Activated CD8-positive, alpha-beta T cell treated with anti-CD3 and anti-CD28 coated beads for 36 hours (primary cell): ENCODE data around the gene SGCG. TPM values are rescaled to one million over a fixed set of nuclear protein-coding genes. Genes with fewer than 3 reads are reported as not detected.

Experiments
- ATAC-seq: fragments of 200-7000 bp; cut with Tn5 transposase; one replicate; pipeline ENCODE4 v1.10.0; 2021; ENCODE audit warnings: mild to moderate bottlenecking, moderate library complexity
- CTCF ChIA-PET: fragments of 350-600 bp; sonication (Branson Sonifier 250); formaldehyde crosslinking; loops from one replicate; lab custom pipeline; 2021; ENCODE audit warnings: antibody characterized with exemption; lab: Charles Lee
- POLR2A ChIA-PET: fragments of 350-600 bp; sonication (Branson Sonifier 250); formaldehyde crosslinking; loops from one replicate; lab custom pipeline; 2021; ENCODE audit warnings: antibody characterized with exemption; lab: Charles Lee
- DNase-seq: peaks from one replicate; pipeline ENCODE4 v3.0.0-alpha.2; 2020
- H3K27ac Mint-ChIP-seq: one replicate; pipeline ENCODE4 v1.8.0; 2021; ENCODE audit warnings: mild to moderate bottlenecking, mixed read lengths
- H3K27me3 Mint-ChIP-seq: one replicate; pipeline ENCODE4 v1.8.0; 2021; ENCODE audit warnings: mixed read lengths
- H3K36me3 Mint-ChIP-seq: one replicate; pipeline ENCODE4 v1.8.0; 2021; ENCODE audit warnings: low read depth, mixed read lengths
- H3K4me1 Mint-ChIP-seq: one replicate; pipeline ENCODE4 v1.8.0; 2021; ENCODE audit warnings: low read depth, mixed read lengths
- H3K4me3 Mint-ChIP-seq: one replicate; pipeline ENCODE4 v1.8.0; 2021; ENCODE audit warnings: mild to moderate bottlenecking, moderate library complexity, mixed read lengths
- H3K9me3 Mint-ChIP-seq: one replicate; pipeline ENCODE4 v1.8.0; 2021; ENCODE audit warnings: mixed read lengths
- intact Hi-C: fragments of 100-400 bp; cut with micrococcal nuclease; formaldehyde crosslinking; loops from one replicate; pipeline ENCODE4 v1.10.0; 2022
- total RNA-seq, 2 experiments: library from RNA; stranded (reverse); gene quantifications; one replicate each; pipeline ENCODE4 v1.2.3, GENCODE V29; 2021
- TF ChIP-seq, protein P1 (sequence below): fragments of 200-600 bp; IDR thresholded peaks from one replicate; pipeline ENCODE4 v1.8.0; 2022; ENCODE audit warnings: antibody characterized with exemption, mild to moderate bottlenecking

The SGCG gene
- total RNA-seq, 2 experiments from 2014 or later = not detected

DNA sequence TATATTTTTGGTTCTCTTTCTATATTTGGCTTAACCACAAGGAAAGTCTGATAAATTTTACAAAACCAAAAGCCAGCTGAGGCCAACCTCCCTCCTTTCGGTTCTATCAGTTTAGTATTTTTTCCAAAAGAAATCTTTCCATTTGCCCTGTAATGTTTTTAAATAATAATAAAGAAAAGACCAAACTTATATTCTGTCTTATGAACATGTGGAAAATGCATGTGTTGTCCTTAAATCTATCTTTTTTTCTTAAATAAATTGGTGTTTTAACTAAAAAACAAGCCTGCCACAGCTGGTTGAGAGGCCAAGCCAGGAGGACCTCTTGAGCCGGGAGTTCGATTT, 139.1 kb downstream of the SGCG start:
- Mint-ChIP-seq H3K27me3 (peaks cover 4% of the 10 kb centered on the region), H3K4me3 (no peak overlapping the region), H3K36me3 (no peaks in the 10 kb centered on the region), H3K4me1 (peaks cover 35% of the 10 kb centered on the region), H3K27ac (no peak overlapping the region), H3K9me3 (no peaks in the 10 kb centered on the region)
- intact Hi-C loops = no loop called here
- ChIA-PET CTCF (interaction anchor here (1.0 to 1.2 kb wide), 2 partner anchors 21 to 64 kb away, joined by 3 read pairs; no protein-coding TSS in a partner anchor), POLR2A (no interaction called here)
- DNase-seq = no peak
- TF ChIP-seq, protein P1, sequence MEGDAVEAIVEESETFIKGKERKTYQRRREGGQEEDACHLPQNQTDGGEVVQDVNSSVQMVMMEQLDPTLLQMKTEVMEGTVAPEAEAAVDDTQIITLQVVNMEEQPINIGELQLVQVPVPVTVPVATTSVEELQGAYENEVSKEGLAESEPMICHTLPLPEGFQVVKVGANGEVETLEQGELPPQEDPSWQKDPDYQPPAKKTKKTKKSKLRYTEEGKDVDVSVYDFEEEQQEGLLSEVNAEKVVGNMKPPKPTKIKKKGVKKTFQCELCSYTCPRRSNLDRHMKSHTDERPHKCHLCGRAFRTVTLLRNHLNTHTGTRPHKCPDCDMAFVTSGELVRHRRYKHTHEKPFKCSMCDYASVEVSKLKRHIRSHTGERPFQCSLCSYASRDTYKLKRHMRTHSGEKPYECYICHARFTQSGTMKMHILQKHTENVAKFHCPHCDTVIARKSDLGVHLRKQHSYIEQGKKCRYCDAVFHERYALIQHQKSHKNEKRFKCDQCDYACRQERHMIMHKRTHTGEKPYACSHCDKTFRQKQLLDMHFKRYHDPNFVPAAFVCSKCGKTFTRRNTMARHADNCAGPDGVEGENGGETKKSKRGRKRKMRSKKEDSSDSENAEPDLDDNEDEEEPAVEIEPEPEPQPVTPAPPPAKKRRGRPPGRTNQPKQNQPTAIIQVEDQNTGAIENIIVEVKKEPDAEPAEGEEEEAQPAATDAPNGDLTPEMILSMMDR = no peak
- no peak for ATAC-seq

DNA sequence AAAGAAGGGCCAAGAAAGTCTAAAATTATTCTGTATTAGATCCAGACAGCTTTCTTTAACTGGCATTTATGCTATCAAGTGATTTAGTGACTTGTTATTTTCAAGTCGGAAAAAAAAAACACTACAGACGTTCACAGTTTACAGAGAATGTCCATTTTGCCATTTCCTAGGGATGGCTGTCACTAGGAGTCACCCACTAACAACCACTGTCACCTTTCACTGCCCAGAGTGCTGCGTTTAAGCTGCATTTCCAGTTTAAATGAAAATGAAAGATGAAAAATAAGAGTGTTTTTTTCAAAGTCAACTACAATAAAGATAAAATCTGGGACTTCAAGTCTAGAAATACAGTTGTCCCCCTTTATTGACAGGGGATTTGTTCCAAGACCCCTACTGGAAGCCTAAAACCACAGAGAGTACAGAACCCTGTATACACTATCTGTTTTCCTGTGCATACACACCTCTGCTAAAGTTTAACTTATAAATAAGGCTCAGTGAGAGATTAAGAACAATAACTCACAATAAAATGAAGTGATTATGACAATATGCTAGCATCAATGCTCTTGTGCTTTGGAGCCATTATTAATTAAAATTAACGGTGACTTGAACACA, 140.3 kb downstream of the SGCG start:
- intact Hi-C loops = no loop called here
- CTCF ChIA-PET = interaction anchor here (1.2 kb wide), 1 partner anchor 20 kb away, joined by 3 read pairs; no protein-coding TSS in a partner anchor
- POLR2A ChIA-PET = no interaction called here
- peak overlapping the region; percentile 64 for H3K4me3 Mint-ChIP-seq
- no peak overlapping the region for H3K27ac Mint-ChIP-seq
- TF ChIP-seq, protein P1 = no peak
- DNase-seq (no peak), ATAC-seq (peak; percentile 22)
- H3K27me3 Mint-ChIP-seq = peaks cover 4% of the 10 kb centered on the region
- no peaks in the 10 kb centered on the region for H3K36me3 Mint-ChIP-seq
- peaks cover 35% of the 10 kb centered on the region for H3K4me1 Mint-ChIP-seq
- H3K9me3 Mint-ChIP-seq = no peaks in the 10 kb centered on the region

DNA sequence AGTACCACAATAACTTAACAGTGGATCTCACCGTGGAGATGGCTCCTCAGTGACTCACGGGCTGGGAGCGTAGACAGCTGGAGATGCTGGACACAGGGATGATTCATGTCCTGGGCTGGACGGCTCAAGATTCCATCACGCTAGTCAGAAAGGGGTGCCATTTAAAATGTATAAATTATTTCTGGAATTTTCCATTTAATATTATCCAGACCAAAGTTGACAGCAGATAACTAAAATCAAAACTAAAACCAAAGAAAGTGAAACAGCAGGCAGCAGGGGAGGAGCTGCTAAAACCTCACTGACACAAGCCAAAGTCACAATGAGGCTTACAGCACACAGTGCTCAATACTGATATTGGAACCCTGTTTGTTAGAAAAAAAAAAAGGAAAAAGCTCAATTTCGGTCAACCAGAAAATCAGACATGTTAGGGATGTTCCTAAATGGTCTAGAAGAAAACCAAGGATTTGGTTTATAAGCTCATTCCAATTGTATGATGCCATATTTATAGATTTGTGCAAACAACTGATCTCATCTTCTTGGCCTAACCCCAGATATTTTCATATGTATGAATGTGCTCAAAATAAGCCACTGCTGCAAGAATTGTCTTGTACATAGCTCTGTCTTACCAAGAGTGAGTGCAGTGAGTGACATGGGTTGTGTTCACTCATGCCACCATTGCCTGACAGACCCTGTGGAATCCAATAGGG, 140.9 kb downstream of the SGCG start:
- Mint-ChIP-seq H3K27me3 (peaks cover 4% of the 10 kb centered on the region), H3K27ac (peak overlapping the region; percentile 25), H3K36me3 (no peaks in the 10 kb centered on the region), H3K4me3 (peak overlapping the region; percentile 64), H3K9me3 (no peaks in the 10 kb centered on the region), H3K4me1 (peaks cover 35% of the 10 kb centered on the region)
- CTCF ChIA-PET = no interaction called here
- intact Hi-C loops = no loop called here
- peak; percentile 86 for ATAC-seq
- POLR2A ChIA-PET = no interaction called here
- TF ChIP-seq, protein P1 = no peak
- peak; percentile 46 for DNase-seq

DNA sequence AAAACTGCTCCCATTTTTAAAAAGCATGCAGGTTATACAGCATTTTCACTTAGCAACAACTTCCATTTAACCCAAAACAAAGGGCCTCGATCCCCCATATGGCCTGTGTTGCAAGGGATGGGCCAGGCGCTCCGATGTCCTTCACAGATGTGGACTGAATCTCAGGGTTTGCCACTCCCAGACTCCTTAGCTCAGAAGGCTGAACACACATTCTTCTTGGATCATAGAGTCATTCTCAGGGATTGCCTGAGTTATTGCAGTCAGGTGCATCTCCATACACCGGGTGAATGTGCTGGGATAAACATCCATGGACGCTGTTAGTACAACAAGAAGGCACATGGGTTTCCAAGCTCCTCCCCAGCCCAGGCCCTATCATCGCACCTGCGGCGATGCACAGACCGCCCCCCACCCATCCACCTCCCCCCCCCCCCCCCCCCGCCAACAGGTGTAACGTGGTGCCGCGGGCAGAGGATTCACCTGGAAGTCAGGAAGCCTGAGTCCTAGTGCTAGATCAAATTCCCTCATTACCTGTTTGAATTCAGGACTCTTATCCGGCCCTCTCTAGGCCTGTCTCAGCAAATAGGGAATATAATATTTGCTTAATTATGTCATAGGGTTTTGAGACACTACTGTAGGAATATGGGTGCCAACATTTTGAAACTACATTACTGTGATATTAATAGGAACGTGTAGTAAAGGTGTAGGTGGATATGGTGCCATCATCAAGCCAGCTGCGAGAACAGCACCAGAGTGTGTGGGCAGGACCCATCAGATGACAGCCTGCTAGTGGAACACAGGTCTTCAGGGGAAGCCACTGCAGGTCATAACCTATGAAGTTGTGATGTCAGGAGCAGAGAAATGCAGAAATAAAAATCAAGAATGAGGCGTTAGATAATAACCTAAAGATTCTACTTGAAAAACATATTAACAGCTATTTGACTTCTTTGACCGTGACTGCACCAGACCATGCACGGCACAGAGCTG, 141.9 kb downstream of the SGCG start:
- intact Hi-C loops = no loop called here
- ATAC-seq (no peak), DNase-seq (peak; percentile 27)
- H3K4me3 Mint-ChIP-seq = no peak overlapping the region
- ChIA-PET CTCF (interaction anchor here (1.3 kb wide), 1 partner anchor 10 kb away, joined by 3 read pairs; no protein-coding TSS in a partner anchor), POLR2A (no interaction called here)
- TF ChIP-seq, protein P1 = no peak
- no peaks in the 10 kb centered on the region for H3K36me3 Mint-ChIP-seq
- no peak overlapping the region for H3K27ac Mint-ChIP-seq
- H3K9me3 Mint-ChIP-seq = peaks cover 2% of the 10 kb centered on the region
- H3K4me1 Mint-ChIP-seq = peaks cover 35% of the 10 kb centered on the region
- peaks cover 4% of the 10 kb centered on the region for H3K27me3 Mint-ChIP-seq
